HG02571 (cell line): ENCODE data around the gene FKBP9.

Experiments used
- ATAC-seq: cut with Tn5 transposase; IDR thresholded peaks from one replicate; pipeline ENCODE4 v1.9.1; 2021; ENCODE audit warnings: mild to moderate bottlenecking, moderate library complexity; ENCODE audit not compliant: unreplicated experiment

The FKBP9 gene

DNA sequence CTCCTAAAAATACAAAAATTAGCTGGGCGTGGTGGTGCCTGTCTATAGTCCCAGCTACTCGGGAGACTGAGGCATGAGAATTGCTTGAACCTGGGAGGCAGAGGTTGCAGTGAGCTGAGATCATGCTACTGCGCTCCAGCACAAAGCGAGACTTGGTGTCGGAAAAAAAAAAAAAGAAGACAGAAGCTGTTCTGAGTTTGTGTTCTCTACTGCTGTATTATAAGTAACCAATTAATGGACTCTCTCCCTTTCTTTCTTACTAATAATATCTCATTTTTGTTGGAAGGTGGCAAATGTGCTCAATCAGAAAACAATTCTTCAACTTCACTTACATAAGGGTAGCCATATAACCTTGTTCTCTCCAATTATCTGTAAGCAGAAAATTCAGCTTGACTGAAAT, 97.9 kb downstream of the FKBP9 start:
- ATAC-seq = no peak
